H1 (cell line): ENCODE data around the gene LPP. TPM values are rescaled to one million over a fixed set of nuclear protein-coding genes. Genes with fewer than 3 reads are reported as not detected.

Source experiments
- BCL11A ChIP-seq, 2 experiments: IDR thresholded peaks; one replicate each; pipeline ENCODE4 v1.6.1; 2011; ENCODE audit warnings: low read depth in 2 of 2, low read length in 2 of 2, mild to moderate bottlenecking in 2 of 2
- CHD7 ChIP-seq: fragments of 300-600 bp; sonication (generic); IDR thresholded peaks from 2 replicates; pipeline ENCODE4 v1.7.1; 2012; ENCODE audit warnings: low read length, moderate library complexity, mild to moderate bottlenecking, inconsistent platforms; ENCODE audit not compliant: insufficient replicate concordance
- EP300 ChIP-seq, 2 experiments: IDR thresholded peaks; 1 replicate in 1 of 2; 2 replicates in 1 of 2; pipeline ENCODE4 v1.6.1; 2011 to 2012; ENCODE audit warnings: low read depth in 2 of 2, low read length in 2 of 2, mild to moderate bottlenecking in 2 of 2, borderline replicate concordance in 1 of 2, inconsistent platforms in 1 of 2, moderate library complexity in 1 of 2
- JUND ChIP-seq: IDR thresholded peaks from 2 replicates; pipeline ENCODE4 v1.6.1; 2011; ENCODE audit warnings: mild to moderate bottlenecking, improper control_type of control experiment, low read length
- NRF1 ChIP-seq: IDR thresholded peaks from 2 replicates; pipeline ENCODE4 v1.6.1; 2011; ENCODE audit warnings: mild to moderate bottlenecking, low read depth, low read length, improper control_type of control experiment
- SIRT6 ChIP-seq: IDR thresholded peaks from one replicate; pipeline ENCODE4 v1.7.1; 2012; ENCODE audit warnings: low read length, inconsistent platforms
- polyA plus RNA-seq, 7 experiments: library from polyadenylated mRNA; depleted of rRNA in 3 of 7; stranded (reverse) in 5 of 7; unstranded in 2 of 7; fragments of >200 nt in 5 of 7; fragments of 200-250 nt in 2 of 7; gene quantifications; 1 replicate in 5 of 7; 2 replicates in 1 of 7; 4 replicates in 1 of 7; pipeline versions ENCODE4 v1.2.1 to v1.2.3, GENCODE V29; 2011 to 2013; ENCODE audit warnings: missing spikeins in 2 of 7, mixed read lengths in 2 of 7
- total RNA-seq: library from RNA; stranded (reverse); fragmentation: NEBNext Ultra II Directional; extraction: Animal tissue kit (Norgen Biotek cat#: 25700); gene quantifications from 2 replicates; pipeline ENCODE4 v1.2.1, GENCODE V29; 2021

Gene LPP
- total and polyA plus RNA-seq, 2 of the 8 experiments (the other 6 are each of a cell fraction or from before 2014, with no cell fraction given), result 10.0 to 53.3 TPM

DNA sequence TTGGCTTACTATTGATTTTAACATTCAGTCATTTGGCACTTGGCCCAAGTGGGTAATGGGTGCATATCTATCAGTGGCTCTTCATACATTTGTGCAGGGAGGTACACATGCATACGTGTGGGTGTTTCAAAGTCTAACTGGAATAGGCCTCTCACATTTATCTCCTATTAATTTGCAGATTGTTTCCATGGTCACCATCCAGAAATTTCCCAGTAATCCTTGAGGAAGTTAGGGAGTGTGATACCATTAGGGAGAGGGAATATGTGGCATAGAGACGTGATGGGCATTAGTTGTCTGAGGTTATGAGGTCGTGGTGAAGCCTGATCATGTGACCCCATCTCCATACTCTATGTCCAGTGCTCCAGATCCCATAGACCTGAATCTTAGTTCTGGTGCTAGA, 102.8 kb downstream of the LPP start (continued):
- TF ChIP-seq EP300 (IDR thresholded peaks at IDR 0.05; ENCODE audit: borderline replicate concordance in 1 of 2, low read depth in 2 of 2, low read length in 2 of 2) (no peak), JUND (no peak), SIRT6 (no peak), NRF1 (no peak), BCL11A (IDR thresholded peaks at IDR 0.05; ENCODE audit: low read depth in 2 of 2, low read length in 2 of 2) (no peak), CHD7 (no peak)
